Measurements from ENCODE around the gene ACAP1. TPM values are rescaled to one million over a fixed set of nuclear protein-coding genes. Genes with fewer than 3 reads are reported as not detected.
A peak's percentile ranks its signal among the peaks of the same experiment; 100 is the strongest.

Gene ACAP1
- total and polyA plus RNA-seq, 9 of the 15 experiments (the other 6 are each of a cell fraction or from before 2014, with no cell fraction given), result 0.15 to 8.5 (median 2.4) TPM

DNA sequence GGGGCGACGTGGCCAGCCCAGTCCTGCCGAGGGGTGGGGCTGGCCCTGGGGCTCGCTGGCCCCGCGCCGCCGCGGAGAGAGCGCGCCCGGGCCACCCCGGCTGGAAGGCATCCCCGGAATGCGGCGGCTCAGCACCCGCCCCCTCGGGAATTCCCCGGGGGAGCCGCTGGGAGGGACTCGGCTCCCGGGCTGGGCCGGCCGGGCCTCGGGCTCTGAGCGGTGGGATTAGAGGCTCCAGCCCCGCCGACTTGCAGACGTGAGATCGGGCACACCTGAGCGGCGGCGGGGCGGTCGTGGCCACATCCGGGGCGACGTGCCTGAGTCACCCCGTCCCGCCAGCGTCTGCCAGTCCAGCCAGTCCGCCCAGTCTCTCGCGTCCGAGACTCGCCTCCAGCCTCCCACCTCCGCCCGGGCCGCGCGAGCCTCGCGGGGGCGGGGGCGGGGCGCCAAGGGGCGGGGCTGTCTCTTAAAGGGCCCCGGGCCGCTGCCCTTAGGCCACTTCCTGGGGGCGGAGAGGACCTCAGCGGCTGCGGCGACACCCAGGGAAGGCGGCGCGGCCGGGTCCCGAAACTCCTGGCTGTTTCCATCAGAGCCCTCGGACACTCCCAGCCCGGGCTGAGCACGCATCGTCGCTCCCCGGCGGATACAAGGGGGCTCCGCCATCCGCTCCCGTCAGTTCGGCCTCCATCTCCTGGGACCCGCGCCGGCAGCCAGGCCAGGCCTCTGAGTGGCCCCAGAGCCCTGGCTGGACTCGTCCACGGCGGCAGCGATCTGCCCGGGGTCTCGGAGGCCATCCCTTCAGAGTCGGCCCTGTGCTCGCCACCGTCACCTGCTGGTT is 15.6 kb downstream of the ACAP1 start, which contains the start of gene KCTD11 (continued):
- TF ChIP-seq, protein P1, sequence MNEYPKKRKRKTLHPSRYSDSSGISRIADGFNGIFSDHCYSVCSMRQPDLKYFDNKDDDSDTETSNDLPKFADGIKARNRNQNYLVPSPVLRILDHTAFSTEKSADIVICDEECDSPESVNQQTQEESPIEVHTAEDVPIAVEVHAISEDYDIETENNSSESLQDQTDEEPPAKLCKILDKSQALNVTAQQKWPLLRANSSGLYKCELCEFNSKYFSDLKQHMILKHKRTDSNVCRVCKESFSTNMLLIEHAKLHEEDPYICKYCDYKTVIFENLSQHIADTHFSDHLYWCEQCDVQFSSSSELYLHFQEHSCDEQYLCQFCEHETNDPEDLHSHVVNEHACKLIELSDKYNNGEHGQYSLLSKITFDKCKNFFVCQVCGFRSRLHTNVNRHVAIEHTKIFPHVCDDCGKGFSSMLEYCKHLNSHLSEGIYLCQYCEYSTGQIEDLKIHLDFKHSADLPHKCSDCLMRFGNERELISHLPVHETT (CRISPR knock-in tag; conservative IDR thresholded peaks at IDR 0.05 in 1 of 2, IDR thresholded peaks at IDR 0.05 in 1 of 2), result peak in 1 of 2 experiments; percentile 67; a peak in 2 of 4 replicates
- TF ChIP-seq NFE2L1 (tag; IDR thresholded peaks at IDR 0.05; ENCODE audit: borderline replicate concordance, low read depth), result no peak
- TF ChIP-seq TCF7L2 (IDR thresholded peaks at IDR 0.05; ENCODE audit: low read depth, low read length), result no peak
- TF ChIP-seq, protein P2, sequence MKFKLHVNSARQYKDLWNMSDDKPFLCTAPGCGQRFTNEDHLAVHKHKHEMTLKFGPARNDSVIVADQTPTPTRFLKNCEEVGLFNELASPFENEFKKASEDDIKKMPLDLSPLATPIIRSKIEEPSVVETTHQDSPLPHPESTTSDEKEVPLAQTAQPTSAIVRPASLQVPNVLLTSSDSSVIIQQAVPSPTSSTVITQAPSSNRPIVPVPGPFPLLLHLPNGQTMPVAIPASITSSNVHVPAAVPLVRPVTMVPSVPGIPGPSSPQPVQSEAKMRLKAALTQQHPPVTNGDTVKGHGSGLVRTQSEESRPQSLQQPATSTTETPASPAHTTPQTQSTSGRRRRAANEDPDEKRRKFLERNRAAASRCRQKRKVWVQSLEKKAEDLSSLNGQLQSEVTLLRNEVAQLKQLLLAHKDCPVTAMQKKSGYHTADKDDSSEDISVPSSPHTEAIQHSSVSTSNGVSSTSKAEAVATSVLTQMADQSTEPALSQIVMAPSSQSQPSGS (CRISPR knock-in tag; IDR thresholded peaks at IDR 0.05), result no peak
- peak in 1 of 2 experiments; percentile 13; a peak in 1 of 4 replicates for TF ChIP-seq RAD21 (CRISPR knock-in tag; conservative IDR thresholded peaks at IDR 0.05 in 1 of 2, IDR thresholded peaks at IDR 0.05 in 1 of 2)
- TF ChIP-seq, protein P3, sequence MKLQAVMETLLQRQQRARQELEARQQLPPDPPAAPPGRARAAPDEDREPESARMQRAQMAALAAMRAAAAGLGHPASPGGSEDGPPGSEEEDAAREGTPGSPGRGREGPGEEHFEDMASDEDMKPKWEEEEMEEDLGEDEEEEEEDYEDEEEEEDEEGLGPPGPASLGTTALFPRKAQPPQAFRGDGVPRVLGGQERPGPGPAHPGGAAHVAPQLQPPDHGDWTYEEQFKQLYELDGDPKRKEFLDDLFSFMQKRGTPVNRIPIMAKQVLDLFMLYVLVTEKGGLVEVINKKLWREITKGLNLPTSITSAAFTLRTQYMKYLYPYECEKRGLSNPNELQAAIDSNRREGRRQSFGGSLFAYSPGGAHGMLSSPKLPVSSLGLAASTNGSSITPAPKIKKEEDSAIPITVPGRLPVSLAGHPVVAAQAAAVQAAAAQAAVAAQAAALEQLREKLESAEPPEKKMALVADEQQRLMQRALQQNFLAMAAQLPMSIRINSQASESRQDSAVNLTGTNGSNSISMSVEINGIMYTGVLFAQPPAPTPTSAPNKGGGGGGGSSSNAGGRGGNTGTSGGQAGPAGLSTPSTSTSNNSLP (IDR thresholded peaks at IDR 0.05; ENCODE audit: borderline replicate concordance, low read depth, low read length), result no peak
- no peak for TF ChIP-seq STAG1 (CRISPR knock-in tag; IDR thresholded peaks at IDR 0.05; ENCODE audit: borderline replicate concordance)
- TF ChIP-seq HSF4 (CRISPR knock-in tag; IDR thresholded peaks at IDR 0.05; ENCODE audit: borderline replicate concordance), result no peak
- TF ChIP-seq SMAD2 (IDR thresholded peaks at IDR 0.05; ENCODE audit: low read depth, low read length), result no peak
- TF ChIP-seq CTBP1 (IDR thresholded peaks at IDR 0.05; ENCODE audit: borderline replicate concordance), result 0 out of 2 replicates have a peak, but pooled peaks have one; percentile 49
- TF ChIP-seq RBM39 (optimal IDR thresholded peaks at IDR 0.05; ENCODE audit: low read depth, low read length), result no peak
- TF ChIP-seq PYGO2 (tag; IDR thresholded peaks at IDR 0.05), result no peak
- TF ChIP-seq TCF7 (IDR thresholded peaks at IDR 0.05; ENCODE audit: borderline replicate concordance), result no peak
- TF ChIP-seq GABPA (tag; conservative IDR thresholded peaks at IDR 0.05; ENCODE audit: low read depth), result peak; percentile 69
- TF ChIP-seq, protein P4, sequence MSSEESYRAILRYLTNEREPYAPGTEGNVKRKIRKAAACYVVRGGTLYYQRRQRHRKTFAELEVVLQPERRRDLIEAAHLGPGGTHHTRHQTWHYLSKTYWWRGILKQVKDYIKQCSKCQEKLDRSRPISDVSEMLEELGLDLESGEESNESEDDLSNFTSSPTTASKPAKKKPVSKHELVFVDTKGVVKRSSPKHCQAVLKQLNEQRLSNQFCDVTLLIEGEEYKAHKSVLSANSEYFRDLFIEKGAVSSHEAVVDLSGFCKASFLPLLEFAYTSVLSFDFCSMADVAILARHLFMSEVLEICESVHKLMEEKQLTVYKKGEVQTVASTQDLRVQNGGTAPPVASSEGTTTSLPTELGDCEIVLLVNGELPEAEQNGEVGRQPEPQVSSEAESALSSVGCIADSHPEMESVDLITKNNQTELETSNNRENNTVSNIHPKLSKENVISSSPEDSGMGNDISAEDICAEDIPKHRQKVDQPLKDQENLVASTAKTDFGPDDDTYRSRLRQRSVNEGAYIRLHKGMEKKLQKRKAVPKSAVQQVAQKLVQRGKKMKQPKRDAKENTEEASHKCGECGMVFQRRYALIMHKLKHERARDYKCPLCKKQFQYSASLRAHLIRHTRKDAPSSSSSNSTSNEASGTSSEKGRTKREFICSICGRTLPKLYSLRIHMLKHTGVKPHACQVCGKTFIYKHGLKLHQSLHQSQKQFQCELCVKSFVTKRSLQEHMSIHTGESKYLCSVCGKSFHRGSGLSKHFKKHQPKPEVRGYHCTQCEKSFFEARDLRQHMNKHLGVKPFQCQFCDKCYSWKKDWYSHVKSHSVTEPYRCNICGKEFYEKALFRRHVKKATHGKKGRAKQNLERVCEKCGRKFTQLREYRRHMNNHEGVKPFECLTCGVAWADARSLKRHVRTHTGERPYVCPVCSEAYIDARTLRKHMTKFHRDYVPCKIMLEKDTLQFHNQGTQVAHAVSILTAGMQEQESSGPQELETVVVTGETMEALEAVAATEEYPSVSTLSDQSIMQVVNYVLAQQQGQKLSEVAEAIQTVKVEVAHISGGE (CRISPR knock-in tag; IDR thresholded peaks at IDR 0.05), result 0 out of 6 replicates have a peak, but pooled peaks of 1 of the 3 experiments have one; percentile 24

All from K562 (cell line).